ENCODE measurements around the gene DNER.
"Not testable (repeated sequence)": the region's sequence is repeated elsewhere in the genome, so short reads cannot be mapped to it uniquely, and the experiment has no call there.

DNER gene

DNA sequence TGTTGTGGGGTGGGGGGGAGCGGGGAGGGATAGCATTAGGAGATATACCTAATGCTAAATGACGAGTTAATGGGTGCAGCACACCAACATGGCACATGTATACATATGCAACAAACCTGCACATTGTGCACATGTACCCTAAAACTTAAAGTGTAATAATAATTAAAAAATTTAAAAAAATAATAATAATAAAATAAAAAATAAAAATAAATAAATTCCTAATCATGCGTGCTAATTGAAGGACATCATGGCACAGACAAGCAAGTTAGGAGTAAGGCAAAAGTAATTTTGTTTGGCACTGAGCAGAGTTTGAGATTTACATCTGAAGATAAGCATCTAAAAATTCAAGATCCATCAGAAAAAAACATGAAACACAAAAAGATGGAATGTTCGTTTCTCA lies 100.3 kb downstream of the DNER start:
- DNase-seq: not testable (repeated sequence)

DNA sequence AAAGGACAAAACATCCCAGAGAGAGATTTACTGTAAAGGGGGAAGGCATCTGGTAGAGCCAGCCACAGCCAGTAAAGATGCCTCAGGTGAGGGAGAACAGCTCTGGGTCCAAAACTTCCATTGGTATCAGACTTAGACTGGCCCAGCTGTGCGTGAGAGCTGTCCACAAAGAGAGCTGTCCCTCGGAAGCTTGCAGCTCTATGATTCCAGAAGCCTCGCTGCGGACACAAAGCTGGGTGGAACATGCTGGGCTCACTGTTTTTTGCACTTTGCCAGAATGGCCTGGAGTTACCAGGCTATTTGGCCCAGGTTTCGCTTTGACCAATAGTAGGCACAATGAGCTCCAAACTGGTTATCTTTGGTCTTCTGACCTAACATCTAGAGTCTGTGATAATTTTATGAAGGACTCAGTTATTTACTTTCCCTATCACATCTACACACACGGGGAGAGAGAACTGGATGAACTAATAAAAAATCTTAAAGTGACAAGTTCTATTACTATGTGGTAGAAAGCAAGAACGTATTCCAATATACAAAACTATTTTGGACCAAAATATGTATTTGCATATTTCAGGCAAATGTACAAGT lies 101.9 kb downstream of the DNER start:
- no peak for DNase-seq

DNA sequence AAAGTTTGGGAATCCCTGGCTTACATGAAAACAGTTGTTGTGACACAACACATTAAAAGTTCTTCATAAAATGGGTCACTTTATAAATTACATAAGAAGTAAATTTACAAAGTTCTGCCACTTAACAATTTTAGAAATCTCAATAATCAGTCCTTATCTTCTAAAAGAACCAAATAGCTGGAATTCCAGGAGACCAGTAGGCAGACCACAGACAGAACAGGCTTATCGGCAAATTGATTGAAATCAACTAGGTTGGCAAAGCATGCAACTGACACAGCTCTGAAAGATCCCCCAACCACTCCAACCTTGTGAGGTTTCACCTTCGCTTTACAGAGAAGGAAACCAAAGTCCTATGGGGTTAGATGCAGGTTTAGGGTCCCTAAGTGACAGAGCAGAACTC lies 103.0 kb downstream of the DNER start:
- DNase-seq: no peak

DNA sequence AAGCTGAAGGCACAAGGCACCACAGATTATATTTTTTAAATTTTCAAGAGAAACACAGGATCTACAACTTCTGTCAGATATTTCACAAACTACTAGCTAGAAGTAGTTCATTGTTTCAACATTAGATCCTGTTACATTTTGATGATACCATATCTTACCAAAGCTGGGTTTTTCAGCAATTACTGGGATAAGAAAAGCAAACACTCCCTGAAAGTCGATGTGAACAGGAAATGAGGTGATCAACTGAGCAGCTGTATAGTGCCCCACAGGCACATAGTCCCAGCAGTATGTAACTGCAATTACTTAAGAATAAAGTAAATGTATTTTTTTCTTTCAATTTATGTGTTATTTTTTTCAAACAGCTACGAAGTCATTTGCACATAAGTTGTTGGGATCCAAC lies 103.5 kb downstream of the DNER start:
- no peak for DNase-seq

DNA sequence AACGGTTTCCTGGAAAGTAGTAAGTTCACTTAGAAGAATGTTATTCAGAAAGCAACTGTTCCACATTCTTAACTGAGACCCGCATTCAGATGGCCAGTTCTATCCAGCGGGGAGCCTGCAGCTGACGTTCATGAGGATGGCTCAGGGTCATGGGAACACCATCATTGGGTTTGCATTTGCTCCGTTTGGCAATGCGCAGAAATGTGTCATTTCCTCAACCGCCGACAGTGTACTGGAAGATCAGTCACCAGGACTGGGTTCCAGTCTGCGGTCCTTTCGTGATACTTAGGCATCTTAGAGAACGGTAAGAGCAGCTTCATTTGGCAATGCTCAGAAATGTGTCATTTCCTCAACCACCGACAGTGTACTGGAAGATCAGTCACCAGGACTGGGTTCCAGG lies 104.0 kb downstream of the DNER start:
- no peak for DNase-seq

DNA sequence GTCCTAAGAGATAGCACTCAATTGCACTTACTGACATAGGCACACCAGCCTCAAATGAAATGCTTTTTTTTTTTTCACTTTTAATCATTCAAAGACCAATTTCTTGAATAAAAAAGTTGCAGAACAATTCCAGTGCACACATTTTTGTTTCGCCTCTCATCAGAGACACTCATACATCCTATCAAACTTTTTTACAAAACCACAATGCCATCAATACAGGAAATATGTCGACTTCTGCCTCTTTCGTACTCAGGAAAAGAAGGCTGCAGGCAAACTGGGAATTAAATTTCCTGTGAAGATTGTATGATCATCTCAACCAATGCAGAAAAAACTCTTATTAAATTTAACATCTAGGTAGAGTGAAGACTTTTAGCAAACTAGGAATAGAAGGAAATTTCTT lies 112.4 kb downstream of the DNER start:
- no peak for DNase-seq

DNA sequence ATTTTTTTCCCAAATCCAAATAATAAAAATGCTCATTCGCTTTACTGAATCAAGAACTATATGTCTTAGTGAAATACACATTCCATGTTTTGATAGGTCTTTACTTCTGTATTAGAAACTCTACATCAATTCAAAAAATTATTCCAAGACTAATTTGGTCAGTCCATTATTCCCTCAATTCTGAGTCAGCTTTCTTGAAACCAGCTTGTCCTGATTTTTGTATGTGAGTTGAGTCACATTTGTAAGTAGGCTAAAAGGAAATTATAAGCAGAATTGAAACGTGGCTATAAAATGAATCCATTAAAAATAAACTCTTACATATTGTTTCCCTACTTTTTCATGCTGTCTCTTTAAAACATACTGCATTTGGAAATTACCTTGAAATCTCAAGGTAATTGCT lies 113.0 kb downstream of the DNER start:
- no peak for DNase-seq

DNA sequence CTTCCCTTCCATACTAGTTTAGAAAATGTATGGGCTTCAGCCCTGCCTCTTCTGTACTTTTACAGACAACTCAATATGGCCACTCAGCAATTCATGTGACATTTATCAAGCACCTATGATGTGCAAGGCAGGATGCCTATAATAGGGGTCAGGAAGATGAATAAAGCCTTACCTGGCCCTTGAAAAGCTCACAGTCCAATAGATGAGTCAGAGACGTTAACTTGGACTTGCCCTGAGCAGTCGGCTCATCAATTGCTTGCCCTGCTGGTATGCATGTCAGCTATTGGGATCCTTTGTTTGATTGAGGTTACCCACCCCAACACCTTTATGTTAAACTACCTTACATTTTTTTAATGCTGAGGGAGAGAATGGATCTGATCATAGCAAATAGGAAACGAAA lies 116.1 kb downstream of the DNER start:
- DNase-seq: no peak

DNA sequence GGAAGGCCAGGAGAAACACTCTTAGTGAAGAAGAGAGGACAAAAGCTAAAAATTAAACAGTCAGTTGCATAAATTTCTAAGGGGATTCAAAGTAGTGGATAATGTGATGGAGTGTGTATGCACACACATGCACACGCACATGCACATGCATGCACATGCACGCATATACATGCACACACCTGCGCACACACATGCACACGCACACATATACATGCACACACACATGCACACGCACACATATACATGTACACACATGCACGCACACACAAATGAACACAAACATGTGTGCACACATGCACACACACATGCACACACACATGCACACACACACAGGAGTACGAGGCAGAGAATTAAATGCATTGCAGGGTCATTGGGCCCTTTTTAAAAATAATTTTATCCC lies 117.6 kb downstream of the DNER start:
- DNase-seq: no peak

DNA sequence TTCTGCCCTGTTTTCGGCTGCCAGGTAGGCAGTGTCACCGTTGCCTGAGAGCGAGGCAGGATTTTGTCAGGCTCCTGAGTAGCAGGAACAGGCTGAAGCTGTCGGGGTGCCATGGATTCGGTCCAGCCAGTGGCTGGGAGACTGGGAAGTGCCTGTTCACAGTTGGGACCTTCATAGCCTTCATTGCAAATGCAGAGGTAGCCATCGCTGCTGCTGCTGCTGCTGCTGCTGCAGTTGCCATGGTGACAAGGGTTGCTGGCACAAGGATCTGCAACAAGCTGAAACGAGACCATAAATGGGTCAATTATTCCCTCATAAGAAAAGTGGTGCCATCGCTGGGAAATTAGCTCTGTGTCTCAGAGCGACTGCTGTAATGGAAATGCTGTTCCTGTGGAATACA lies 122.7 kb downstream of the DNER start:
- DNase-seq: no peak

DNA sequence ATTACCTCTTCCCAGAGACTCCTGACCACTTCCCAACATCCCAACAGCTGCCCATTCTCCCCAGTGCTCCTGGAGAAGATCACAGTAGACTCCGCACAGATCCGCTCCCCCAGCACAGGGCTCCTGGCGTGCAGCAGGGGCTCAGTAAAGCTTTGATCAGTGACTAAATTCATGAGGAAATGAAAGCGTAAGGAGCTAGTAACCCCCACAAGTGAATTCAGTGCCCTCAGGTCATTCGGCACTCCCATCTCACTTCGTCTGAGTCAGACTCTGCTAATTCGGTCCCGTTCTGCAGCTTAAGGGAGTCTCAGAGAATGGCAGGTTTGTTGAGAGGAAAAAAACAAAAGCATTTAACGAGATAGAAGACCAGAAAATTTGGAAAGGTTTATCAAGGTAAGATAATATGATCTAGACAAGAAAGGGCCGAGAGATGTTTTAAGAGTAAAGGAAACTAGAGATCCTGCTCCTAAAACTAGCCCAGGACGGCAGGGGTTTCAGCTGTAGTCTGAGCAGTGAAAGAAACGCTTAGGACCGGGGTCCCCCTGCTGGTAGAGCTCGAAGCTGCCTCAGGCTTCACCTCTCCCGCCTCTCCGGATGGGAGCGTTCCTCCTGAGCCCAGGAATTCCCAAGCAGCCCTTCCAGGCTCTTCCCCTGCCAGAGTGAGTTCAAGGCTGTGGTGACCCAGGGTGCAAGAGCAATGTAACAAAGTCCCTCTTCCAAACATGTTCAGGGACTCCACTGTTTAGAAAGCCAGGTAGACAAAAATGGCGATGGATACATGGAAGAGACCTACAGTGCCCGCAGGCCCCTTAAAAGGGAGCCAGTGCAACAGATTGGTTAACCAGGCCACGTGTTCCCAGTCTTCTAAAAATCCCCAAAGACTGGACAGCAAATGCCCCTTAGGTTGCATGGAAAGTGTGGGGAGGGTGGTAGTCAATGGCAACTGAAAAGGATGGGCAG lies 127.3 kb downstream of the DNER start:
- peak; percentile 74 to 90 (median 83) for DNase-seq

DNA sequence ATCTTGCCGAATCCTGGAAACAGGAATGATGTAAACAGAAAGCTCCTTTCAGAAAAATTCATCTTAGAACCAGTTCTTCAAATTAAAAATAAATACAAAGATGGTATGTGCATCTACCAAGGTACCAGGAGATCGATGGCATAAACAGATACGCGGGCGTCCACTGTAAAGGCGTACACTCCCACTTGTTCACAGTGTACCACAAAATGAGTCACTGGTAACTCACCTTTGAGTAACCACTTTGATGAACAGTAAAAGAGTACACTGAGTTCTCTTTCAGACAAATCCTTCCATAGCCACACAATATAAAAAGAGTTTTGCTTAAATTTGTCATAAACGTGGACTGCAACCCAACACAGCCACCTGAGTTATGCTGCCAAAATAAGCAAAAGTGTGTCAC lies 128.3 kb downstream of the DNER start:
- DNase-seq: no peak

DNA sequence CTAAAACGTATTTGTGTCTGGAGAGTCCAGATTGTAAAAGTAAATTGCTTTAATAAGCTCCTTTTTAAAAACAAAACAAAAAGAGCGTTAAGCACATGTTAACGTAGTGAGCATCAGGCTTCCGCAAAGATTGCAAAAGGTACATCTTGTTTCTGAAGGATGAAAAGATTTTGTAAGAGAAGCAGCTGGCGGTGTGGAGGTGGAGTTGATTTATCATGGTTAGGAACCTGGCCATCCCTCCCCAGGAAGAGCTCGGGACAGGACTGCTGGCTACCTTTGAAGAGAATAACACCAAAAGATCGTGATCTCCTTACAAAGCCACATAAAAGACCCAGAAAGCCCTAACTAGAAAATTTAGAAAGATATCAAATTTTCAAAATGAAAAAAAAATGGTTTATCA lies 132.2 kb downstream of the DNER start:
- DNase-seq: no peak

DNA sequence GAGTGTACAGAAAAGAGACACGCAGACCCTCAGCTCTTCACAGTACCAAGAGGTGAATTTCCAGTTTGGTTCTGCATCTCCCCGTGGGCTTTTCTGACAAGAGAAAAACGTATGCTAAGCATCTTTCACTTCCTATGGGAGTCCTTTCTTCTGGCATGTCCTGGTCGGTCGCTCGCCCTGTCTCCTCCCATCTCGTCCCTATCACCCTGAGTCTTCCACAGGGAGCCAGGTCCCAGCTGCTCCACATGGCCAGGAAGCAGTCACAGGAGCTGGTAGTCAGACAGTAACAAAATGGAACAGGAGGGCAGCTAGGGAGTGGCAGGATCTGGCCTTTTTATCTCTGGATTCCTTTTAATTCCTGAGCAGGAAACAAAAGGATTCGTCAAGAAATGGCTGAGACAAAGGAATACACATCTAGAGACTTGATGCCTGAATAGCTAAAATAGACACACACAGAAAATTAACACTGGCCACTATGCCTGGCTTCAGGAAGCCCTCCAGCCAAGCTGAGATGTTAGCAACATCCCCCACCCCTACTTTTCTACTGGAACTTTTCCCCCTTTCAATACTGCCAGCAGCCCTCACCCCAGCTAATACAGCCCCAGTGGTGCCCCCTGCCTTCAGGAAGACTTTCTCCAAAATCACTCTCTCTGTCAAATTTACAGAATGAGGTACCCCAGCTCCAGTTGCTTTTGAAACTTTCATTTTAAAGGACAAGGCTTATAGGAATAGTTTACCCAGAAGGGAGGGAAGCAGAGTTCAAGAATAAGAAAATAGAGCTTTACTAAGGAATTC lies 136.1 kb downstream of the DNER start:
- no peak for DNase-seq

DNA sequence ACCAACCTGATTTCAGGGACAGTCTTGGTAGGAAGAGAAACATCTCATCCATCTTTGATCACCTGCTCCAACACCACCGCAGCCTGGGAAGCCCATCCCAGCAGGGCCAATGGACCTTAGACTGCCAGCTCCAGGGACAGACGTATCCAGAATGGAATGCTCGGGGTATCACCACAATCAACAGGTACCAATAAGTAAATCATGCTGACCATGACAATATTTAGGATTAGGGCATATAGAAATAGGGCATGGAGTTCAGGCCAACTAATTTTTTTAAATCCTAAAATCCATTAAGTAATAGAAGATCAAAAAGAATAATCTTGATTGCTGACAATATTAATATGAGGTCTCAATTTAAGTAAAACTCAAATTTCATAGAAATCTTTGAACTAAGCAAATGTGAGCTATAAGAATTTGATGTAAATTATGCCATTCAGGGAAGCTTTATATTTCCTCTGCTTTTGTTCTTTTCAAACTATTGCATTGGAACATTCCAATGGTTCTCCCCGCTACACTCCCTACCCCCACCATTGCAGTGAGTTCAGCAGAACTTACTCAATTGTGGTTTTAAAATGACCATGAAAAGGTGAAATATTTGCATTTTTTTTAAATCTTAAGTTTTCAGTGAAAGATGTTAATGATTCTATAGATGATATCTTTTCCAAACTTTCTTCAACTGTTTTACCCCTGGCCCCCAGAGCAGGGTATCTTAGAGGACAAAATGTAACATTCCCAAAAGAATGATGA lies 138.6 kb downstream of the DNER start:
- DNase-seq: no peak

DNA sequence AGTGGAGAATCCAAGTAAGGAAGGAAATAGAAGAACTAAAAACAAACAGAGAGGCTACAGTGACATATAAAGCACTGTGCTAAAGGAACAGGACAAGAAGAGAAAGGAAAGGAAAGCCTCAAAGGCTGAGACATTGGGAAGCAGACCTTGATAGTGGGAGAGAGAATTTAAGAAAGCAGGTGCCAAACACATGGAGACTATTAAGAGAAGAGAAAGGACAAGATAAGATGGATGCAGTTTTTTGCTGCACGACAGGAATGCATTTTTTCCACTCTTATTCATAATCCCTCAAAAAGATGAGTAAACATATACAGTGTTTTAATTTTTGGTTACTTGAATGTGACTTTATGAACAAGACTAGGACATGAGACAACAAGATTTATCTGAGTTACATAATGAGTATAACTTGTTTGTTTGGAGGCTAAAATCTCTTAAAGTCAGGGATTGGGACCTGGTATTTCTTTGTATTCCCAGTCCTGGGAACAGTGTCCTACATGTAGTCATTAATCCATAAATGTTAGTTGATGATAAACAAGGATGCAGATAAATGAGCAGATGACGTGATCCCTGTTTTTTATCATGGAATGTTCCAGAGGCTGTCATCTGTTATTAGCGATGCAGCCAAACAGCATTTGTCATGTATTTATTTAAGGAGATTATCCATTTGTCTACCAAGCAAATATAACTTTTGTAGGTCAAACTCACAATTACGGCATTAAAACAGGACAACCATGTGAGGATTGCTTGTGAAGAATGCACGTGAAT lies 141.7 kb downstream of the DNER start:
- DNase-seq: no peak

DNA sequence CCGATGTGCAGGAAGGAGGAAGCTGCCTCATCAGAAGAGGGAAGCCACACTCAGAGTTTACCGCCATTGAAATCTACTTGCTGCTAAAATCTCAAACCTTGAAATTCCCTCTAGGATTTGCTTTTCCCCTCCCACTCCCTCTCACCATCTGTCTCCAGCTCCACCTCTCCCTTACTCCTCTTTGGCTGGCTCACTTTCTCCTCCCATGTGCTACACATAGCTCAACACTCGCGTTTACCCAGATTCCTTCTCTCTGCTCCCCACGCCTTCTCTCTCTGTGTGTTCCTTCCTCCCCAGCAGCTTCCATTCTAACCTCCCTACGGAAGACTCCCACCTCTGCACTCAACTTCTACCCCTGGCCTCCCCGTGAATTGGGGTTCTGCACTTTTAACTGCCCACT lies 143.1 kb downstream of the DNER start:
- DNase-seq: no peak

DNA sequence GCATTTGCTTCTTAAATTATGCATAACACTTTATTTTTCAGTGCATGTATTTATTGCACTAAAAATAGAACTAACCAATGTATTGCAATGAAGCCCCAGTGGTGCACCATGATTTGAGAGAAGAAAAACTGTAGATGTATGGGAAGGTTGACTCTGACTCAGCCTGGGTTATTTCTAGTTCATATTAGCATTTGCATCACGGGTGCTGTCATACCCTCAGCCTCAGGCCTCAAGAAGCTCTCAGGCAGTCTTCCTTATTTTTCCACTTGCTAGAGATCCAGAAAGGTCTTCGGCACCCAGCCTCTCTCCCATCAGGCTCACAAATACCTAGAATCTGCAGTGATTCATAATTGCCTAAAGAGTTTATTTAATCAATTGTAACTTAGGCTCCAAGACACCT lies 148.0 kb downstream of the DNER start:
- DNase-seq: no peak

DNA sequence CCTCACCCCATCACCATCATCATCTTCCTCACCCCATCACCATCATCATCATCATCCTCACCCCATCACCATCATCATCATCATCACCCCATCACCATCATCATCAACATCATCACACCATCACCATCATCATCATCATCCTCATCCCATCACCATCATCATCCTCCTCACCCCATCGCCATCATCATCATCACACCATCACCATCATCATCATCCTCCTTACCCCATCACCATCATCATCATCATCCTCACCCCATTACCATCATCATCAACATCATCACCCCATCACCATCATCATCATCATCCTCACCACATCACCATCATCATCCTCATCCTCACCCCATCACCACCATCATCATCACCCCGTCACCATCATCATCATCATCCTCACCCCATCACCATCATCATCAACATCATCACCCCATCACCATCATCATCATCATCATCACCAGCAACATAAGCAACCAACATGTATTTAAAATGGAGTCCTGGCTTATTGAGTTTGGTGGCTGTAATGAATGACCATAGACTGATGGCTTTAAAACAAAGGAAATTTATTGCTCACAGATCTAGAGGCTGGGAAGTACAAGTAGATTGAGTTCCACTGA lies 150.0 kb downstream of the DNER start:
- DNase-seq: no peak

DNA sequence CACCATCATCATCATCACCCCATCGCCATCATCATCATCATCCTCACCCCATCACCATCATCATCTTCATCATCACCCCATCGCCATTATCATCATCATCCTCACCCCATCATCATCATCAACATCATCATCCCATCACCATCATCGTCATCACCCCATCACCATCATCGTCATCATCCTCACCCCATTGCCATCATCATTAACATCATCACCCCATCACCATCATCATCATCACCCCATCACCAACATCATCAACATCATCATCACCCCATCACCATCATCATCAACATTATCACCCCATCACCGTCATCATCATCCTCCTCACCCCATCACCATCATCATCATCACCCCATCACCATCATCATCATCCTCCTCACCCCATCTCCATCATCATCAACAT lies 151.0 kb downstream of the DNER start:
- no peak for DNase-seq

DNA sequence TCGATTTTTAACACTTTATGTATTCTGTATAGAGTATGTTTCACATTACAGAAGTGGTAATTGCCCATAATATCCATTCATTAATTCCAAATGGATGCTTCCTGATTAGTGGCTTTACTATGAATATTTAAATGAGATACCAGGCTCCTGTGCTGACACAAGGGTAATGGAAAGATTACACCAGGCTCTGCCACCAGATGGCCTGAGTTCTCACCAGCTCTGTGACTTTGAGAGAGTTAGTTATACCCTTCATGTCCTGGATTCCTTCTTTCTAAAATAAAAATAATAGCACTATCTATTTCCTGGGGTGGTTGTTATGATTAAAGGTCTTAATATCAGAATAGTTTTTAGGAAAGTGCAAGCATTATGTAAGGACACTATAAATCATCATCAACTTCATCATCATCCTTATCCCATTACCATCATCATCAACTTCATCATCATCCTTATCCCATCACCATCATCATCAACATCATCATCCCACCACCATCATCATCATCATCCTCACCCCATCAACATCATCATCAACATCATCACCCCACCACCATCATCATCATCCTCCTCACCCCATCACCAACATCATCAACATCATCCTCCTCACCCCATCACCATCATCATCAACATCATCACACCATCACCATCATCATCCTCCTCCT lies 151.8 kb downstream of the DNER start:
- no peak for DNase-seq

All from suppressor macrophage treated with lipopolysaccharide for 1 hour (primary cell).